ENCODE results near the gene CCDC80.

GRCh38 chr3:112629425-112629824 lies 11.5 kb downstream of the CCDC80 start:
- TF ChIP-seq CTCF (IDR thresholded peaks at IDR 0.05) (no peak), POLR2A (IDR thresholded peaks at IDR 0.05) (no peak)

Data from transverse colon (tissue), 3 donors.